GM12874 (cell line): ENCODE data around the gene PLIN5.

Experiments
- CTCF ChIP-seq: IDR thresholded peaks from 2 replicates; pipeline ENCODE4 v1.5.1; 2011; ENCODE audit warnings: low read depth, mild to moderate bottlenecking, control low read depth, low read length, moderate library complexity; ENCODE audit not compliant: insufficient read depth

The PLIN5 gene

GRCh38 chr19:4525563-4526002 lies 9.4 kb downstream of the PLIN5 start:
- no peak for TF ChIP-seq CTCF

GRCh38 chr19:4524808-4525562 lies 10.0 kb downstream of the PLIN5 start:
- peak; percentile 86 for TF ChIP-seq CTCF

GRCh38 chr19:4523306-4524110 lies 11.5 kb downstream of the PLIN5 start:
- TF ChIP-seq CTCF, result peak; percentile 85

- TF ChIP-seq CTCF, result no peak
Measured at GRCh38 chr19:4522291-4523002, 12.6 kb downstream of the PLIN5 start.

- TF ChIP-seq CTCF, result no peak
Measured at GRCh38 chr19:4521888-4522242, 13.2 kb downstream of the PLIN5 start.

GRCh38 chr19:4521170-4521887 lies 13.7 kb downstream of the PLIN5 start:
- no peak for TF ChIP-seq CTCF
